Erythroblast (primary cell): ENCODE measurements around the gene TPK1.
"Not testable (repeated sequence)": the region's sequence is repeated elsewhere in the genome, so short reads cannot be mapped to it uniquely, and the experiment has no call there.

ENCODE experiments used
- DNase-seq, 2 experiments: peaks; one replicate each; lab custom pipeline; 2025; lab: John Stamatoyannopoulos, UW
- GATA1 ChIP-seq: IDR thresholded peaks from 2 replicates; pipeline ENCODE4 v1.6.1; 2011; ENCODE audit warnings: low read depth, mild to moderate bottlenecking, control low read depth, low read length, moderate library complexity
- POLR2A ChIP-seq: IDR thresholded peaks from 2 replicates; pipeline ENCODE4 v1.6.1; 2011; ENCODE audit warnings: mild to moderate bottlenecking, low read length

Gene TPK1

GRCh38 chr7:144445590-144445989 is 390.3 kb downstream of the TPK1 start:
- no peak for TF ChIP-seq GATA1
- no peak for TF ChIP-seq POLR2A
- no peak for DNase-seq

- no peak for TF ChIP-seq POLR2A
- no peak for TF ChIP-seq GATA1
- DNase-seq, result no peak
Observed at GRCh38 chr7:144439717-144440205, 396.1 kb downstream of the TPK1 start.

DNA sequence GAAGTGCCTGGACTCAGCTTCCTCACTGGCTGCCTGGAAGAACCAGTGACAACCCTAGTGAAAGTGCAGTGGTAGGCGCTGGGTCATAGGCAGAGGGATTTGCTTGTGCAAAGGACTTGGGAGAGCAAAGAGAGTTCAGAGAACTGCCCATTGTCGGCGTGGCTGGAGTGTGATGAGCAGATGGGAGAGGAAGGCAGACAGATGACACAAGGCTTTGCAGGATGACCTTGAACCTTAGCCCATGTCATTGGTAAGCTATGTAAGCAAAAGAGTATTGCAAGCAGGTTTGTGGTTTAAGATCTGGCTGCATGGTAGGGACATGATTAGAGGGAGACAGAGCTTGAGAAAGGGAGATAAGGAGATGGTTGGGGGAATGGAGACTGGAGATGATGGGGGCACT is 397.1 kb downstream of the TPK1 start:
- TF ChIP-seq POLR2A (no peak), GATA1 (no peak)
- DNase-seq, result peak in 1 of 2 experiments; percentile 6

DNA sequence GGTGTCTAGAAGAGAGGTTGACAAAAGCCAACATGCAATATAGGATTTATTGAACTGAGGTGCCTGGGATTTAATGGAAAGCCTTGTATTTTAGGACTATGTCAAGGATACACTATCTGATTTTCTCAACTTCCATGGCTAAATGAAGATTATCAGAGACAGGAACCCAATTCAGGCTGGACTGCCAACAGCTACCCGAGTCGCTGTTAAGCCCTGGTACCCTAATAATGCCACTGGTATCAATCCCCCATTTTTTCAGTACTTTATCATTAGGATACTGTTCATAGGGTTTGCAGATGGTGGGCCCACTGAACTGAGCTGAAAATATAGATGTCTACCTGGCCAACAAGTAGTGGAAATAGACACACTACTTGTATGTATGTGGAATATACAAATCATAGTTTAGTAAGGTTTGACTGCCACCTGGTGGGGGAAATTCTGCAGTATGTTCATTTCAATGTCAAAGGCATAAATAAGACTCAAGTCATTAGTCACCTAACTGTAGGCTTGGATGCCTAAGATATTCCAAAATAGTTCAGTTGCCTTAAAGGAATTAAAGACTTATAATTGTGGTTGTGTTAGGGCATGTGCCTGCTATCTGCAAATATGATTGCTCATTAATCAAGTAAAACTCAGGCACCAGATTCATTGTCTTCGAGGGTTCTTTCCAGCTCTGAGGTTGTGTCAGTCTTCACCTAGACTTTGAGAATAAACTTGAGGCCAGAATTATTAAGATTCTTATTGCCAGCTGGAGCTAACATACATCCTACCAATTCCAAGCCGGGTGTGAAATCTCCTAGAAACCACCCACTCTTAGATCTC is 398.3 kb downstream of the TPK1 start:
- peak; percentile 36 to 63 for DNase-seq
- TF ChIP-seq GATA1 (no peak), POLR2A (no peak)

DNA sequence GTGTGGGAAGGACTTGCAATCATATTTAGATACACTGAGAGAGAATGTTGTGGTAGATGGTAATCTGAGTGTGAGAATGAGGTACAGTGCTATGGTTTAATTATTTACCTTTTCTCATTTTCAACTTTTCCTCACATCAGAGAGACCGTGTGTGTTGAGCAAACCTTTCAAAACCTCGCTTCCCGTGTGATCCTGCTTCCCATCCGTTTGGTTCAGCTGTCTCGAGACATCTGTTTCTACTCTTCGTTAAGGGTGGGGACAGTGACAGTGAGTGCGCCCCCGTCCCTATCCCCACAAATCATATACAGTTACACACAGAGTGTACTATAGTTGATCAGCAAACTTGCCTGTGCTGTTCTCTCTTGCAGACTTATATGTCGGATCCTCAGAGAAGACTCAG is 399.4 kb downstream of the TPK1 start:
- TF ChIP-seq GATA1 (no peak), POLR2A (no peak)
- DNase-seq, result no peak

DNA sequence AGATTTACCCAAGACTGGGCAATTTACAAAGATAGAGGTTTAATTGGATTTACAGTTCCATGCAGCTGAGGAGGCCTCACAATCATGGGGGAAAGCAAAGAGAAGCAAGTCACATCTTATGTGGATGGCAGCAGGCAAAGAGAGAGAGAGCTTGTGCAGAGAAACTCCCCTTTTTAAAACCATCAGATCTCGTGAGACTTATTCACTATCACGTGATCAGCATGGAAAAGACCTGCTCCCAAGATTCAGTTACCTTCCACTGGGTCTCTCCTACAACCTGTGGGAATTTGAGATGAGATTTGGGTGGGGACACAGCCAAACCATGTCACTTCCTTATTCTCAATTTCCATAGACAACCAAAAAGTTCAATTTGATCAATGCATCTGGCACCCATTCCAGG is 407.4 kb downstream of the TPK1 start:
- DNase-seq, result no peak
- no peak for TF ChIP-seq POLR2A
- no peak for TF ChIP-seq GATA1

GRCh38 chr7:144427539-144427938 is 408.3 kb downstream of the TPK1 start:
- not testable (repeated sequence) for DNase-seq

GRCh38 chr7:144418931-144419330 is 416.9 kb downstream of the TPK1 start:
- DNase-seq, result not testable (repeated sequence)

DNA sequence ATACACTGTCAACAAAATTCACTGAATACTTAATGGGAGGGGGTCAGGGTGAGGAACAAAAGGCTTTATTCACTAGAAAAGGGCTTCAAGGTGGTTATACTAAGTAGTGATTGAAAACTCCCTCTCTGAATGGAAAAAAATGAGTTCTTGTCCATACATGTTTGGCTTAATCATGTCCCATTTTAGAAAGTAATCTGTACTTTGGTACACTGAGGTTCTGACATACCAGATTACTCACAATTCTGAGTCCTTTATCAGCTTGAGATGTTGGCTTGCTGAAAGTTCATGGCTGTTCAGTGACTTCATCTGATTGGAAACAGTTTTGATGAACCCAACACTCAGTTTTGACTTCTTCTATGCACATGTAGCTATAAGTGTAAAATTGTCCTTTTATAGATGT is 419.5 kb downstream of the TPK1 start:
- DNase-seq, result no peak
- TF ChIP-seq POLR2A (no peak), GATA1 (no peak)

- no peak for DNase-seq
- TF ChIP-seq GATA1, result no peak
- no peak for TF ChIP-seq POLR2A
Observed at GRCh38 chr7:144415858-144416257, 420.0 kb downstream of the TPK1 start.

DNA sequence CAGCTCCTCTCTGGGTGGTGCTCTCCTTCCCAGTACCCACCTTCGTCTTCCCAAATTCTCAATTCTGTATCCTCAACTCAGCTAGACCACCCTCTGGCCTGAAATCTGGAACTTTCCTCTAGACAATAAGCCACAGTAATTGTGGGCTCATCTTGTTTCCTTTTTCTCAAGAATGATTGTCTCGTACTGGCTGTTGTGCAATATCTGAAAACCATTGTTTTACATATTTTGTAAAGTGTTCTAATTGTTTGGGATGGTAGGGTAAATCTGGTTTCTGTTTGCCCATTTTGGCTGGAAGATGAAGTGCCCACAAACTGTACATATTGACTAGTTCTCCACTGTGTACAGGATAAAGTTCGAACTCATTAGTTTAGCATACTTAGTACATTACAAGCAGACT is 421.0 kb downstream of the TPK1 start:
- no peak for TF ChIP-seq GATA1
- no peak for TF ChIP-seq POLR2A
- no peak for DNase-seq

DNA sequence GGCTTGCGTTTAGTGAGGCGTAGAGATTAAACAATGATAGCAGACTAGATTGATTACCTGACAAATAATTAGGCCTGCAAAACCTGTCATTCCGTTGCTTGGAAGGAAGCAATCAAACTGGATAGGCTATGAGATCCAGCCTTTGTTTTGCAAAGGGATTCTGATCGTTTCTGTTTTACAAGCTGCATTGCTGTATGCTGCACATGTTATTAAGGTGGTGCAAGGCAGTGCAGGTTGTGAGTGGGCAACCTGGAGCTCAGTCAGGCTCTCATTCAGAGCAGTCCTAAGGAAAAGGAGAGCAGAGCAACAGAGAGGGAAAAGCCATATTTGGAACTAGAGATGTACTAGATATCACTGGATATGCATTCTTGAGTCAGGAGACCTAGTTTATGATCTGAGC is 425.4 kb downstream of the TPK1 start:
- DNase-seq, result no peak
- TF ChIP-seq POLR2A, result no peak
- no peak for TF ChIP-seq GATA1

- no peak for TF ChIP-seq GATA1
- no peak for TF ChIP-seq POLR2A
- DNase-seq, result no peak
Observed at GRCh38 chr7:144408121-144408520, 427.7 kb downstream of the TPK1 start.

DNA sequence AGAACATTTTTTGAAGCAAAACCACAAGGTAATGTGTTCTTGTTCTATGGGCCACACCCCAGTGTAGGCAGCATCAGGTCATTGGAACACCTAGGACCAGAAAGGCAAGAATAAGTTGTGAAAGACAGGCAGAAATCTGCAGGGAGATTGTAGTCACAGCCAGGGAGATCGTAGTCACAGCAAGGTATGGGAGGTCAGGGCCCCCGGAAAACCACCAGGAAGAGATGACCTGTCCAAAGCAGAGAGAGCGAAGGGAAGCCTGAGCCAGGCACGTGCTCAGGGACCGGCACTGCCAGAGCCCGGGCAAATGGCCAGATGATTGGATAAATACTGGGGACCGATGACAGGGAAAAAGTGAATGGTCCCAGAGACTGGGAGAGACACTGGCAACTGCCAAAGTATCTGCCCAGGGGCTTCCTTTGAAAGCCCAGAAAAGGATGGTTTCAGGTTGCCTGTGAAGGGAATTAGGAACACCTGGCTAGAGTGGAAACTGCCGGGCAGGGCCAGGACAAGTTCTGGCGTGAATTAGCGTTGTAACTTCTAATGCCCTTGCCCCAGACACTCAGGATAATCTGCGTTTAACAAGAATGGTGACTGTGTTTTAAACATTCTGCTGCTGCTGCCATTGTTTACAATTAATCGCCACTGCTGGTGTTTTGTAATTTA is 428.5 kb downstream of the TPK1 start:
- TF ChIP-seq GATA1 (no peak), POLR2A (no peak)
- DNase-seq, result no peak
